ENCODE measurements around the gene RAB20. TPM values are rescaled to one million over a fixed set of nuclear protein-coding genes. Genes with fewer than 3 reads are reported as not detected.

The RAB20 gene
- total RNA-seq, 1 experiment from 2014 or later: 0.88 TPM

GRCh38 chr13:110519506-110519905, 42.0 kb downstream of the RAB20 start:
- no TSS peak for BruUV-seq (replicated peaks)
- H3K4me1 ChIP-seq (ENCODE audit: insufficient read depth, low read length, poor library complexity, severe bottlenecking): no peaks in the 10 kb centered on the region
- intact Hi-C loops (cut with micrococcal nuclease; ENCODE audit: unreplicated experiment): no loop called here
- H3K27me3 ChIP-seq (replicated peaks; ENCODE audit: insufficient read depth, low read depth, low read length, poor library complexity): no peaks in the 10 kb centered on the region
- no peak overlapping the region for H3K27ac ChIP-seq (ENCODE audit: low read depth, low read length, poor library complexity, severe bottlenecking)
- CTCF ChIA-PET: no interaction called here
- no peak overlapping the region for H3K4me3 ChIP-seq (ENCODE audit: low read depth, low read length, poor library complexity, severe bottlenecking)
- no peak for DNase-seq (ENCODE audit: low spot score)
- TF ChIP-seq EZH2 (IDR thresholded peaks at IDR 0.05; ENCODE audit: borderline replicate concordance, low read depth, low read length, poor library complexity, severe bottlenecking) (no peak), CTCF (conservative IDR thresholded peaks at IDR 0.05; ENCODE audit: low read depth, low read length) (no peak)
- no peaks in the 10 kb centered on the region for H3K9me3 ChIP-seq (ENCODE audit: low read depth, low read length, poor library complexity, severe bottlenecking)
- POLR2A ChIA-PET (ENCODE audit: low non-redundant PET): no interaction called here
- H3K36me3 ChIP-seq (ENCODE audit: insufficient read depth, low read length, poor library complexity, severe bottlenecking): no peaks in the 10 kb centered on the region

- no peaks in the 10 kb centered on the region for H3K9me3 ChIP-seq (ENCODE audit: low read depth, low read length, poor library complexity, severe bottlenecking)
- no peak overlapping the region for H3K4me3 ChIP-seq (ENCODE audit: low read depth, low read length, poor library complexity, severe bottlenecking)
- no peak overlapping the region for H3K27ac ChIP-seq (ENCODE audit: low read depth, low read length, poor library complexity, severe bottlenecking)
- no TSS peak for BruUV-seq (replicated peaks)
- H3K36me3 ChIP-seq (ENCODE audit: insufficient read depth, low read length, poor library complexity, severe bottlenecking): no peaks in the 10 kb centered on the region
- ChIA-PET POLR2A (ENCODE audit: low non-redundant PET) (no interaction called here), CTCF (no interaction called here)
- no peak for TF ChIP-seq EZH2 (IDR thresholded peaks at IDR 0.05; ENCODE audit: borderline replicate concordance, low read depth, low read length, poor library complexity, severe bottlenecking)
- TF ChIP-seq CTCF (conservative IDR thresholded peaks at IDR 0.05; ENCODE audit: low read depth, low read length): no peak
- intact Hi-C loops (cut with micrococcal nuclease; ENCODE audit: unreplicated experiment): no loop called here
- H3K27me3 ChIP-seq (replicated peaks; ENCODE audit: insufficient read depth, low read depth, low read length, poor library complexity): no peaks in the 10 kb centered on the region
- no peaks in the 10 kb centered on the region for H3K4me1 ChIP-seq (ENCODE audit: insufficient read depth, low read length, poor library complexity, severe bottlenecking)
- DNase-seq (ENCODE audit: low spot score): no peak
Observed at GRCh38 chr13:110519046-110519445, 42.5 kb downstream of the RAB20 start.

- BruUV-seq (replicated peaks): no TSS peak
- ChIA-PET CTCF (no interaction called here), POLR2A (ENCODE audit: low non-redundant PET) (no interaction called here)
- Histone ChIP-seq H3K27ac (ENCODE audit: low read depth, low read length, poor library complexity, severe bottlenecking) (no peak overlapping the region), H3K4me1 (ENCODE audit: insufficient read depth, low read length, poor library complexity, severe bottlenecking) (no peaks in the 10 kb centered on the region), H3K27me3 (replicated peaks; ENCODE audit: insufficient read depth, low read depth, low read length, poor library complexity) (no peaks in the 10 kb centered on the region), H3K4me3 (ENCODE audit: low read depth, low read length, poor library complexity, severe bottlenecking) (no peak overlapping the region), H3K36me3 (ENCODE audit: insufficient read depth, low read length, poor library complexity, severe bottlenecking) (no peaks in the 10 kb centered on the region), H3K9me3 (ENCODE audit: low read depth, low read length, poor library complexity, severe bottlenecking) (no peaks in the 10 kb centered on the region)
- intact Hi-C loops (cut with micrococcal nuclease; ENCODE audit: unreplicated experiment): no loop called here
- no peak for DNase-seq (ENCODE audit: low spot score)
- no peak for TF ChIP-seq EZH2 (IDR thresholded peaks at IDR 0.05; ENCODE audit: borderline replicate concordance, low read depth, low read length, poor library complexity, severe bottlenecking)
- TF ChIP-seq CTCF (conservative IDR thresholded peaks at IDR 0.05; ENCODE audit: low read depth, low read length): no peak
Observed at GRCh38 chr13:110518571-110518970, 43.0 kb downstream of the RAB20 start.
